Measurements from ENCODE around the gene ZNF839.

DNA sequence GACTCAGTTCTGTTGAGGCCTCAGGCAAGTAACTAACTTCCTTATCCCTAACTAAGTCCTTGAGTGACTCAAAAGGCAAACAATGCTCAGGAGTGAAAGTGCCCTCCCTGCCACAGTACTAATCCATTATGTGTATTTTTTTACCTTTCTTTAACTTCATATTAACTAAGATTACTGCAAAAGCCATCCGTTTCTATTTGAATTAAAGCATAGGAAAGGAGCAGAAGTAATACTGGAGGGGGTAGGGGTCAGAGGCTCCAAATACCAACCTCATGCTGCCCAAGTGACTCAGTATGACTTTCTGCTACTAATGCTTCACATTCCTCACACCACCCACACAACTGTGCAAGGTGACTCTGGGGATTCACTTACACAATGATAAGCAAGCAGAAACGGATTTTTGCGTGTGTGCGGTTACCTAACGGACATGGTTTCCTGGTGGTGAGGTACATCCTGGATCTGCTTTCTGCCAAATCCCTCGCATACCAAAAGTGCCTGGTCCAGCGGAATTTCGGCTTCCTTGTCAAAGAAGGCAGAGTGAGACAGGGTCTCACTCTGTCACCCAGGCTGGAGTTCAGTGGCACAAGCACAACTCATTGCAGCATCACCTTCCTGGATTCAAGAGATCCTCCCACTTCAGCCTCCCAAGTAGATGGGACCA lies 39.7 kb upstream of the ZNF839 start:
- TF ChIP-seq, protein P1, sequence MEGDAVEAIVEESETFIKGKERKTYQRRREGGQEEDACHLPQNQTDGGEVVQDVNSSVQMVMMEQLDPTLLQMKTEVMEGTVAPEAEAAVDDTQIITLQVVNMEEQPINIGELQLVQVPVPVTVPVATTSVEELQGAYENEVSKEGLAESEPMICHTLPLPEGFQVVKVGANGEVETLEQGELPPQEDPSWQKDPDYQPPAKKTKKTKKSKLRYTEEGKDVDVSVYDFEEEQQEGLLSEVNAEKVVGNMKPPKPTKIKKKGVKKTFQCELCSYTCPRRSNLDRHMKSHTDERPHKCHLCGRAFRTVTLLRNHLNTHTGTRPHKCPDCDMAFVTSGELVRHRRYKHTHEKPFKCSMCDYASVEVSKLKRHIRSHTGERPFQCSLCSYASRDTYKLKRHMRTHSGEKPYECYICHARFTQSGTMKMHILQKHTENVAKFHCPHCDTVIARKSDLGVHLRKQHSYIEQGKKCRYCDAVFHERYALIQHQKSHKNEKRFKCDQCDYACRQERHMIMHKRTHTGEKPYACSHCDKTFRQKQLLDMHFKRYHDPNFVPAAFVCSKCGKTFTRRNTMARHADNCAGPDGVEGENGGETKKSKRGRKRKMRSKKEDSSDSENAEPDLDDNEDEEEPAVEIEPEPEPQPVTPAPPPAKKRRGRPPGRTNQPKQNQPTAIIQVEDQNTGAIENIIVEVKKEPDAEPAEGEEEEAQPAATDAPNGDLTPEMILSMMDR (IDR thresholded peaks at IDR 0.05; ENCODE audit: borderline replicate concordance, extremely low read depth, low read length, poor library complexity, severe bottlenecking) = no peak
- TF ChIP-seq EZH2 (IDR thresholded peaks at IDR 0.05; ENCODE audit: borderline replicate concordance, low read depth, low read length, severe bottlenecking) = no peak
